Ovary (tissue), 9 donors: ENCODE results near the gene SNAPC1. TPM values are rescaled to one million over a fixed set of nuclear protein-coding genes. Genes with fewer than 3 reads are reported as not detected.

ENCODE experiments used
- DNase-seq, 5 donors: peaks; one replicate each; pipeline ENCODE4 v3.0.0-alpha.2; 2019 to 2020
- H3K27ac ChIP-seq, 2 donors: fragments of 200-600 bp; one replicate each; pipeline versions ENCODE4 v1.5.1 to v1.8.0; 2019 to 2022
- H3K27me3 ChIP-seq: fragments of 200-600 bp; one replicate; pipeline ENCODE4 v1.8.0; 2022
- H3K36me3 ChIP-seq: fragments of 200-600 bp; sonication (generic); one replicate; pipeline ENCODE4 v1.5.1; 2019
- H3K4me1 ChIP-seq: one replicate; pipeline ENCODE4 v1.8.1; 2013; ENCODE audit warnings: mild to moderate bottlenecking, moderate library complexity; ENCODE audit not compliant: insufficient read depth
- H3K4me3 ChIP-seq: fragments of 200-600 bp; sonication (generic); one replicate; pipeline ENCODE4 v1.5.1; 2017
- H3K9me3 ChIP-seq, 2 donors: fragments of 200-600 bp in 1 of 2; sonication (generic) in 1 of 2; one replicate each; pipeline versions ENCODE4 v1.5.1 to v1.8.1; 2013 to 2019; ENCODE audit warnings: mild to moderate bottlenecking in 1 of 2, moderate library complexity in 1 of 2
- CTCF ChIP-seq, 3 donors: fragments of 450-650 bp in 2 of 3; fragments of 200-600 bp in 1 of 3; IDR thresholded peaks; one replicate each; pipeline versions ENCODE4 v1.5.1 to v1.8.0; 2016 to 2022; ENCODE audit warnings: antibody characterized with exemption in 3 of 3, mild to moderate bottlenecking in 1 of 3
- EP300 ChIP-seq: sonication (generic); formaldehyde crosslinking; IDR thresholded peaks from one replicate; pipeline ENCODE4 v1.6.1; 2017; ENCODE audit warnings: antibody characterized with exemption
- POLR2A ChIP-seq: fragments of 450-650 bp; IDR thresholded peaks from one replicate; pipeline ENCODE4 v1.6.1; 2017; ENCODE audit warnings: antibody characterized with exemption, mild to moderate bottlenecking, moderate library complexity
- WGBS, 3 donors: extraction: QIAGEN DNeasy Blood & Tissue Kit in 1 of 3; methylation state at CpG; one replicate each; pipeline versions ENCODE4 v1.1.5 to v1.1.7; 2013 to 2017; 5-methylcytosine and 5-hydroxymethylcytosine counted together
- intact Hi-C, 4 donors: fragments of 100-400 bp; cut with DNase I; formaldehyde crosslinking; loops; one replicate each; pipeline versions ENCODE4 v1.11.0 to v1.15.1; 2022 to 2023
- polyA plus RNA-seq, 2 donors: library from polyadenylated mRNA; stranded (reverse); fragments of 200-250 nt in 1 of 2; fragments of 350-450 nt in 1 of 2; fragmentation: Illumina TruSeq in 1 of 2; extraction: RNeasy Lipid Tissue Mini Kit (QIAGEN cat#74804) in 1 of 2; gene quantifications; one replicate each; pipeline ENCODE4 v1.2.3, GENCODE V29; 2013 to 2014
- total RNA-seq, 7 donors: library from RNA; depleted of rRNA in 2 of 7; stranded (reverse); fragments of >200 nt in 2 of 7; fragmentation: NEBNext Ultra II Directional in 3 of 7; extraction: Animal tissue kit (Norgen Biotek cat#: 25700) in 3 of 7; gene quantifications; one replicate each; pipeline versions ENCODE4 v1.1.0 to v1.2.4, GENCODE V29; 2016 to 2023
- donor health status: DM: no; HTN: no; CAD: no; lungs with moderate emphysema.
- donor health status: DM: no; HTN: no; CAD: no.
- donor health status: Bipolar disorder and iron deficiency.
- donor health status: DM: yes; HTN: yes; CAD: no.
- donor health status: DM: no; HTN: no; CAD: no.
- donor health status: DM: yes; HTN: yes; CAD: no.

Gene SNAPC1
- total and polyA plus RNA-seq, 9 donors = 4.5 to 11.9 (median 5.9) TPM

- Histone ChIP-seq H3K27me3 (no peaks in the 10 kb centered on the region), H3K27ac (no peak overlapping the region), H3K36me3 (no peaks in the 10 kb centered on the region), H3K4me1 (no peaks in the 10 kb centered on the region), H3K4me3 (no peak overlapping the region), H3K9me3 (no peaks in the 10 kb centered on the region)
- intact Hi-C loops = loop anchor here in 1 of 4 donors (5.0 kb wide), 1 partner anchor 265 kb away; no protein-coding TSS in a partner anchor
- 82 to 83% (median 82%) methylated on average over 7 of the region's 7 CpGs for WGBS, 3 donors
- no peak for TF ChIP-seq POLR2A
- DNase-seq = no peak
Measured at GRCh38 chr14:61726778-61727658, 35.2 kb upstream of the SNAPC1 start.

GRCh38 chr14:61730756-61731373, 31.4 kb upstream of the SNAPC1 start:
- TF ChIP-seq CTCF (IDR thresholded peaks at IDR 0.05) (peak in 2 of 3 donors; percentile 33 to 69), EP300 (no peak), POLR2A (no peak)
- no peak overlapping the region for H3K4me3 ChIP-seq
- intact Hi-C loops = loop anchor here in 1 of 4 donors (10.0 kb wide), 1 partner anchor 266 kb away; no protein-coding TSS in a partner anchor
- H3K4me1 ChIP-seq = no peaks in the 10 kb centered on the region
- H3K36me3 ChIP-seq = no peaks in the 10 kb centered on the region
- DNase-seq = no peak
- H3K27ac ChIP-seq = no peak overlapping the region
- 63 to 71% (median 67%) methylated on average over 2 of the region's 2 CpGs for WGBS, 3 donors
- H3K27me3 ChIP-seq = no peaks in the 10 kb centered on the region
- H3K9me3 ChIP-seq = no peaks in the 10 kb centered on the region

- intact Hi-C loops = loop anchor here in 2 of 4 donors (2.0 to 10.0 kb wide), 2 partner anchors 269 to 275 kb away; no protein-coding TSS in a partner anchor
- TF ChIP-seq CTCF (IDR thresholded peaks at IDR 0.05) (no peak), EP300 (no peak), POLR2A (no peak)
- no peaks in the 10 kb centered on the region for H3K36me3 ChIP-seq
Measured at GRCh38 chr14:61733972-61734371, 28.2 kb upstream of the SNAPC1 start.

GRCh38 chr14:61736751-61737150, 25.5 kb upstream of the SNAPC1 start:
- TF ChIP-seq CTCF (IDR thresholded peaks at IDR 0.05) = no peak
- no peak for TF ChIP-seq EP300
- TF ChIP-seq POLR2A = no peak
- 51 to 79% (median 58%) methylated on average over 4 of the region's 4 CpGs for WGBS, 3 donors
- Histone ChIP-seq H3K27me3 (no peaks in the 10 kb centered on the region), H3K9me3 (no peaks in the 10 kb centered on the region), H3K36me3 (no peaks in the 10 kb centered on the region), H3K27ac (no peak overlapping the region), H3K4me3 (no peak overlapping the region), H3K4me1 (no peaks in the 10 kb centered on the region)
- no peak for DNase-seq
- intact Hi-C loops = loop anchor here in 1 of 4 donors (10.0 kb wide), 1 partner anchor 272 kb away; no protein-coding TSS in a partner anchor

More at GRCh38 chr14:61733972-61734371, 28.2 kb upstream of the SNAPC1 start:
- no peak overlapping the region for H3K4me3 ChIP-seq
- no peaks in the 10 kb centered on the region for H3K9me3 ChIP-seq
- no peak for DNase-seq
- H3K4me1 ChIP-seq = no peaks in the 10 kb centered on the region
- WGBS, 3 donors = 83 to 92% (median 84%) methylated on average over 2 of the region's 2 CpGs
- no peak overlapping the region for H3K27ac ChIP-seq
- no peaks in the 10 kb centered on the region for H3K27me3 ChIP-seq
